ENCODE data around the gene SCEL.

DNA sequence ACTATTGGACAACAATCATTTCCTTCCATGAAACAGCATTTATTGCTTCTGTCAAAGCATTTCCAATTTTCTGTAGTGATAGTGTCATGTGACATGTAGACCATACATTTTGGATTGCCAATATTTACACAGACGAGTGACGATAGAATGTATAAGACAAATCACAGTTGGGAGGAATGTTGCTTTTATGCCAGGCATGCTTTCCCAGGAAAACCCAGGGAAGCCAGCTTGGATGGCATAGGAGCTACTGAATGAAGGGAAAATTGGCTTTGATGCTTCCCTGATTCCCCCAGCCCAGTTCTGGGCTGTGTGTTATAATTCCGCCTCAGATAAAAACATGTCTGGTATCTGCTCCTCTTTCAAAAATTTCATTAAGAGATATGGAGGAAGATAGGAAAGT lies 22.5 kb downstream of the SCEL start:
- no peak for TF ChIP-seq SIN3A (IDR thresholded peaks at IDR 0.05; ENCODE audit: borderline replicate concordance, insufficient read depth, low read length)
- TF ChIP-seq POLR2AphosphoS5 (IDR thresholded peaks at IDR 0.05; ENCODE audit: low read depth, low read length) = no peak
- no peak for TF ChIP-seq TAF1 (IDR thresholded peaks at IDR 0.05; ENCODE audit: borderline replicate concordance, insufficient read depth, low read length)

All from PFSK-1 (cell line).